ENCODE results near the gene HYAL3.
"Not testable (repeated sequence)": the region's sequence is repeated elsewhere in the genome, so short reads cannot be mapped to it uniquely, and the experiment has no call there.

Gene HYAL3

DNA sequence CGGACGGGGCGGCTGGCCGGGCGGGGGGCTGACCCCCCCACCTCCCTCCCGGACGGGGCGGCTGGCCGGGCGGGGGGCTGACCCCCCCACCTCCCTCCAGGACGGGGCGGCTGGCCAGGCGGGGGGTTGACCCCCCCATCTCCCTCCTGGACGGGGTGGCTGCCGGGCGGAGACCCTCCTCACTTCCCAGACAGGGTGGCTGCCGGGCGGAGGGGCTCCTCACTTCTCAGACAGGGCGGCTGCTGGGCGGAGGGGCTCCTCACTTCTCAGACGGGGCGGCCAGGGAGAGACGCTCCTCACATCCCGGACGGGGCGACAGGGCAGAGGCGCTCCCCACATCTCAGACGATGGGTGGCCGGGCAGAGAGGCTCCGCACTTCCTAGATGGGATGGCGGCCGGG, 12.8 kb upstream of the HYAL3 start:
- DNase-seq, result not testable (repeated sequence)

DNA sequence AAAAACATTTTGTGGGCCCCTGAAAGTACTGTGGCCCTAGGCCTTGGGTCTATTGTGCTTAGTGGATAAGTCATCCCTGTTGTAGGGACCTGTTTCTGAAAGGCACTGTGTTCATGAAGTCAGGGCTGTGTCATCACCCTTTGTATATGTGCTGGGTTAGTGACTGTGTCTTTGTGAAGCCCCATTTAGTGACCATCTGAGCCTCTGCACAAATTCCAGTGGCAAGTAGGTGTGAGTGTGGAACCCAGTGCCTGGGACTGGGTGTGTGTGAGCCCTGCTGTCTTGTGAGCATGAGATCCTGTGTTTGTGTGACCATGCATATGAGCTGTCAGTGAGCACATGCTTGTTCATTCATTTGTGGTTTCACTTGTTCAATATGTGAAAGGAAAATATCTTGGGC, 5.4 kb upstream of the HYAL3 start:
- DNase-seq, result no peak

- peak in 1 of 2 experiments; percentile 21 for DNase-seq
Measured at GRCh38 chr3:50303013-50303815, 4.0 kb upstream of the HYAL3 start, which contains the start of gene HYAL1. TSS of gene HYAL1 (minus strand) at chr3:50303574. CDS start at chr3:50302956, 618 bp downstream.

GRCh38 chr3:50302095-50303012, 3.1 kb upstream of the HYAL3 start:
- no peak for DNase-seq

DNA sequence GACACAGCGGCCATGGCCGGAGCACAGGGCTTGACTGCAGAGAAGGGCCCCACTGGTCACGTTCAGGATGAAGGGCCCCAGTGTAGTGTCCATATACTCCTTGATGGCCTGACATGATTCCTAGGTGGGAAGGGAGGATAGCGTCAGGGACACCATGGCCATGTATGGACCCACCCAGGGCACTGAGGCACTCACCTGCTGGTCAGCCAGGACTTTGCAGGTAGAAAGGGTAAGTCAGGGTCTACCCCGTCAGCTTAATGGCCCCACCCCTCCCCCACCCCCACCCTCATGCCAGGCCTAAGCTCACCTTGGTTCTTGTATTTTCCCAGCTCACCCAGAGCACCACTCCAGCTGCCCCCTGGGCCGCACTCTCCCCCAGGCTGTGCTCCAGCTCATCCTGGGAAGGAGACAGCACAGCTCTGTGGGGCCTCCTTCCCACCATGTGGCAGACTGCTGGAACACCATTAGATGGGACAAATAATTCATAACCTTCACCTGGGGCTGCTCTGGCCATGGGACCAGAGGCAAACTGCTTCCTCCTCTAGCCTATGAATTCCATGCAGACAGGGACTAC, 1.6 kb upstream of the HYAL3 start:
- no peak for DNase-seq

DNA sequence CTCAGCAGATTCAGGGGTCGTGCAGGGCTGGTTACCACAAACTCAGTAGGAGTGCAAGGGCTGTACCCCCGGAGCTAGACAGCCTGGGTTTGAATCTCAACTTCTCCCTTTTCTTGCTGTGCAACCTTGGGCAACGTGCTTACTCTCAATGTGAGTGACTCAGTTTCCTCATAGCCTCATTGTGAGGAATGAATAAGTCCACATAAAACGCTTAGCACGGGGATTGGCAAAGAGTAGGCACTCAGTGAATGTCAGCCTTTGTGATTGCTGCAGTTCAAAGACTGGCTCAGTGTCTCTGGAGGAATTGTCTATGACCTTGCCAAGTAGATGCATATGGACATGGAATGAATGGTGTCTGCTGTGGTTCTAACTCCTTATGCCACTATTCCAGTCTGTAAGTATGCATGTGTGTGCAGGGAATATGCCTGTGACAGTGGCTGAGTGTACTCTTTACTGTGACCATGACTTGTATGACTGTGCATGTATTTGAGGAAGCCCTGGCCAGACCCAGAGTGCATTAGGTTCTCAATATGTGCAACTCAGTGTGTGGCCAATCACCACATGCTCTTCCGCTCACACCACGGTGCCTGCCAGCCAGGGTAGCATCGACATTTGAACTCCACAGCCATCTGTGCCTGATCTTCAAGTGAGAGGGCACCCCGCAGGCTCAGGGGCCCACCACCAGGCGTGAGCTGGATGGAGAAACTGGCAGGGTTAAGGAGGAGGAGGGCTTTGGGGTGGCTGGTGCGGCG, 900 bp upstream of the HYAL3 start:
- peak; percentile 96 to 97 for DNase-seq

GRCh38 chr3:50299638-50299928, 378 bp upstream of the HYAL3 start:
- no peak for DNase-seq

DNA sequence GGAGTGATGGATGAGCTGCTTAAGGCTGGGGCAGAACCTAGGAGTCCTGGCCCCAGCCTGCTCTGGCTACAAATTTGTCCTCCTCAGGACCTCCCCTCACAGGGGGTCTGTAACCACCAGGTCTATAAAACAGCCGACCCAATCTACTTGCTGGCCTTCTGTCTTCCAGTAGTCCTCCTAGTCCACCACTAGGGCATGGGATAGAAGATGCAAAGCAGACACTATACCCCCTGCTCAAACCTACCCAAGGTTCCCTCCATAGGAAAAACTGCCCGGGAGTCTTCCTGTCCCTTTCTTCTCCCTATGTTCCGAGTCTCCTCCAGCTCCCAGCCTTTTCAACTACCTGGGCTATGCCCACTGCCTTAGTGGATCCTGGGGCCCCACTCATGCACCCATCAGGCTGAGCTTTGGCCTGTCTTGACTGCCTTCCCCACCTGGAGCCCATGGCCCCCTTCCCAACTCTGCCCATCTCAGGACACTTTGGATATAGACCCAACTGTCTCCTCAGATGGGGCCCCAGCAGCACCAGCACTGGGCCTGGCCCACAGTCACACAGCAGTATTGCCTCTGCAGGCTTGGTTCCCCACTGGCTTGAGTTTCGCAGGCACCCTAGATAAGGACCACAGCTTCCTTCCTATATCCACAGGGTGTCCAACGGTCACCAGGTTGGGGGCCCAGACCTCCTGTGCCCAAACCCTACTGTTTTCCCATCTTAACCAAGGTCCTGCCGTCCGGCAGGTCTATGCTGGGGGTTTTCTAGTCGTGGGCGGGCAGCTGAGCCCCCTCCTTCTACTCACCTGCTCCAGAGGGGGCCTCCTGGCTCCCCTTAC, 1.1 kb downstream of the HYAL3 start:
- DNase-seq, result peak; percentile 40 to 49

DNA sequence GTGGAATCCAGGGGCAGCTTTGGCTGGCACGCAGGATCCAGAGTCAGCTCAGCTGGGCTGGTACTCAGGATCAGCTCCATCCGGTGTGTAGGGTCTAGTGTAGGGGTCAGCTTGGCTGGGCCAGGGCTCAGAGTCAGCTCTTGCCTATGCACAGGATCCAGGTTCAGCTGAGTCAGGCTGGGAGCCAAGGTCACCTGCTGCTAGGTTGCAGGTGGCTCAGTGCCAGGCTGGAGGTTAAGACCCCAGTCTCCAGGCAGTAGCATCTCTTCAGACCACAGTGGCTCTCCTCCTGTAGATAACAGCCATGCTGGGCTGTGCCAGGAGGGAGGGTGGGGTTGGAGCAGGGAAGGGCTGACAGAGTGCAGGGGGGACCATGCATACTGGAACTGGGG, 1.8 kb downstream of the HYAL3 start:
- no peak for DNase-seq

GRCh38 chr3:50296721-50297383, 2.4 kb downstream of the HYAL3 start:
- DNase-seq, result no peak

- no peak for DNase-seq
Measured at GRCh38 chr3:50295553-50296431, 3.4 kb downstream of the HYAL3 start.

- no peak for DNase-seq
Measured at GRCh38 chr3:50294492-50295403, 4.5 kb downstream of the HYAL3 start.

GRCh38 chr3:50294089-50294488, 5.1 kb downstream of the HYAL3 start:
- no peak for DNase-seq

DNA sequence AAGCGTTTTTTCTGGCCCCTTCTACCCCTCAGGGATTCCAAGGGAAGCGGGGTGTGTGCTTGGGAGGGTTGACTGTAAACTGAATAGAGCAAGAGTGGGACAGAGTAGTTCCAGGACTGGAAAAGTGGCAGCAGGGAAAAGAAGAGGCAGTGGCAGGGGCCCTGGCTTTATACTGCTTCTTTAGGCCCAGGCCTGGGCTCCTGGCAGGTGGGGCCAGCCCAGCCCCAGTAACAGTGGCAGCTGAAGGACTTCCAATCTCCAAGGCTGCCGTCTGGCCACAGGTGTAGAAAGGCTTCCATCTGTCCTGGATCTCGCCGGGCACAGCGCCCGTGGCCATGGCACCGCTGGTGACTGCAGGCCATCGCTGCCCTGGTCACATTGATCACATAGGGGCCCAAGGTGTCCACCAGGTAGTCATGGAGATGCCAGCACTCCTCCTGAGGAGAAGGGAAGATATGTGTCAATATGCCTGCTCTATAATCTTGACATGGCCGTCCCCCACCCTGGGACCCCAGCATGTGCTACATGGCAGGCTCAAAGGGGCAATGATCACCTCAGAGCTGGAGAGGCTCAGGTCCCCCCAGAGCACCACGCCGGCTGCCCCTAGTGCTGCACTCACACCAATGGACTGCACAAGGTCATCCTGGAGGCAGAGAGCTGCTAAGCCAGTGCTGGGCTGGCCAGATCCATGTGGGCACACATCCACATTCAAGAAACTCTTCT, 6.0 kb downstream of the HYAL3 start:
- DNase-seq, result no peak

DNA sequence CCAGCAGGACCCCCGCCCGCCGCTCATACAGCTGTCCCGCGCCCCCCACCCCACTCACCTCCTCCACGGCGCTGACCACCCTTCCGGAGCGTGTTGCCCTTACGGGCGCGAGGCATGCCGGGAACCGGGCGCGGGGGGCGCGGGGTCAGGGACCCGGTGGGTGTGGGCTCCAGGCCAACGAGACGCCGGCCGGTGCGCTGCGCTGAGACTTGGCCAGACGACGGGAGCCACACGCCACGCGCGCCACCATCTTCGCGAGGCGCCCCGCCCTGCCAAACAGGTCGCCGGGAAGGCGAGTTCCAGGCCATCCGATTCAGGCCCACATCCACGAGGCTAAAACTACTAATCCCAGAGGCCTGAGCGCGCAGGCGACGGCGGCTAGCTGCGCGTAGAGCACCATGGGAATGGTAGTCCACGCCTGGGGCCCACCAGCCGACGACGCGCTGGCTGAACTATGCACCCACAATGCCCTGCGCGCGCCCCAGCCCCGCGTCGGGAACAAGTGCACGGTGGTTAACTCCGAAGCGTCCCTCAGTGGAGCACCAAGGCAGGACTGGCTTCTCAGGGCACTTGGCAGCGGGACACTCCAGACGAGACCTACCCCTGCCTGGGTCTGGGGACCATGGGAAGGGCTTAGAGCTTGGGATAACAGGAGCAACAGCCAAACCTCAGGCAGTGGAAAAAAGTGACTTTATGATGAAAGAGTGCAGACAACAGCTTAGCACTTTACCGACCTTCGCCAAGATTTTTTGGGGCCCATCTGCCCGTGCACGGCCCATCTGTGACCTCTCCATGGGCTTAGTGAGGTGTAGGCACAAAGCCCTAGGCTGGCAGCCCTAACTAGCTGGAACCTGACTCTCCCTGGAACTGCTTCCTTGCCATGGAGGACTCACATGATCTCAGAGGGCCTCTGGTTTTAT, 6.8 kb downstream of the HYAL3 start, which contains the start of gene IFRD2:
TSS of gene IFRD2 (minus strand) at position 271 of the 920 bp plus-strand sequence. CDS start at position 116, 155 bp downstream.
- DNase-seq, result peak; percentile 99

- no peak for DNase-seq
Measured at GRCh38 chr3:50290161-50290641, 9.0 kb downstream of the HYAL3 start.

- no peak for DNase-seq
Measured at GRCh38 chr3:50289130-50289529, 10.1 kb downstream of the HYAL3 start.
